Gastroesophageal sphincter (tissue), 4 donors: ENCODE results near the gene KCMF1. TPM values are rescaled to one million over a fixed set of nuclear protein-coding genes. Genes with fewer than 3 reads are reported as not detected.

Experiments
- ATAC-seq: fragments of 150-250 bp; one replicate; pipeline ENCODE4 v1.9.1; 2016; ENCODE audit warnings: mild to moderate bottlenecking, moderate library complexity
- H3K27ac ChIP-seq, 4 donors: fragments of 200-600 bp; sonication (generic) in 3 of 4; 1 replicate in 3 of 4; 2 replicates in 1 of 4; pipeline ENCODE4 v1.5.1; 2016 to 2019
- H3K27me3 ChIP-seq: fragments of 200-600 bp; sonication (generic); one replicate; pipeline ENCODE4 v1.5.1; 2019
- H3K36me3 ChIP-seq, 2 donors: fragments of 200-600 bp; sonication (generic); one replicate each; pipeline ENCODE4 v1.5.1; 2019; ENCODE audit warnings: control low read depth in 1 of 2
- H3K4me1 ChIP-seq, 3 donors: fragments of 200-600 bp; sonication (generic); 1 replicate in 2 of 3; 2 replicates in 1 of 3; pipeline ENCODE4 v1.5.1; 2016 to 2019; ENCODE audit warnings: control low read depth in 2 of 3
- H3K4me3 ChIP-seq, 2 donors: fragments of 200-600 bp; sonication (generic); one replicate each; pipeline ENCODE4 v1.5.1; 2019; ENCODE audit warnings: mild to moderate bottlenecking in 1 of 2, moderate library complexity in 1 of 2
- H3K9me3 ChIP-seq, 3 donors: fragments of 200-600 bp; sonication (generic); one replicate each; pipeline ENCODE4 v1.5.1; 2017 to 2019; ENCODE audit warnings: control low read depth in 2 of 3
- EP300 ChIP-seq: sonication (generic); formaldehyde crosslinking; IDR thresholded peaks from one replicate; pipeline ENCODE4 v1.6.1; 2017; ENCODE audit warnings: antibody characterized with exemption, mild to moderate bottlenecking
- POLR2A ChIP-seq, 2 donors: fragments of 450-650 bp; IDR thresholded peaks; one replicate each; pipeline ENCODE4 v1.6.1; 2017; ENCODE audit warnings: antibody characterized with exemption in 2 of 2, mild to moderate bottlenecking in 2 of 2, moderate library complexity in 1 of 2
- POLR2AphosphoS5 ChIP-seq: sonication (generic); formaldehyde crosslinking; IDR thresholded peaks from one replicate; pipeline ENCODE4 v1.6.1; 2017; ENCODE audit warnings: antibody characterized with exemption
- WGBS, 2 donors: methylation state at CpG; one replicate each; pipeline ENCODE4 v1.1.5; 2018; ENCODE audit warnings: low coverage in 1 of 2; 5-methylcytosine and 5-hydroxymethylcytosine counted together
- total RNA-seq, 4 donors: library from RNA; depleted of rRNA; stranded (reverse); fragments of >200 nt; gene quantifications; one replicate each; pipeline ENCODE4 v1.1.0, GENCODE V29; 2016
- TF ChIP-seq, protein P1 (sequence below), 4 experiments: fragments of 200-600 bp in 2 of 4; fragments of 450-650 bp in 2 of 4; sonication (generic) in 1 of 4; IDR thresholded peaks; one replicate each; pipeline ENCODE4 v1.5.1; 2017 to 2019; ENCODE audit warnings: antibody characterized with exemption in 4 of 4, mild to moderate bottlenecking in 2 of 4, moderate library complexity in 2 of 4

The KCMF1 gene
- total RNA-seq, 4 donors from 2014 or later, result 39.4 to 79.1 (median 68.1) TPM

DNA sequence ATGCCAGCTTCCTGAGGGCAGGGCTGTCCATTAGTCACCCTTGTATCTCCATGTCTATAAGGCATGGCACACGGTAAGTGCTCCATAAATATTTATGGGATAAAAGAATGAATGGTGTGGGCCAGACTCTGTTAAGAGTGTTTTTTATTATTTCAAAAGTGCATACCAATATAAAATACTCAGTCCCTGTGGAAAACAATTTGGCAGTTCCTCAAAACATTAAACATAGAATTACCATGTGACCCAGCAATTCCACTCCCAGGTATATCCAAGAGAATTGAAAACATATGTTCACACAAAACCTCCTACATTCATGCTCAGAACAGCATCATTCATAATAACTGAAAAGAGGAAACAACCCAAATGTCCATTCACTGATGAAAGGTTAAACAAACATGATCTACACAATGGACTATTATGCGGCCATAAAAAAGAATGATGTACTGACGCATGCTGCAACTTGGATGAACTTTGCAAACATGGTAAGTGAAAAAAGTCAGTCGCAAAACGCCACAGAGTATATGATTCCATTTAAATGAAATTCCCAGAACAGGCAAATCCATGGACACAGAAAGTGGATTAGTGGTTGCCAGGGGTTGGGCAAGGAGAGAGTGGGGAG lies 93.1 kb downstream of the KCMF1 start:
- no peak for ATAC-seq
- Histone ChIP-seq H3K36me3 (no peaks in the 10 kb centered on the region), H3K9me3 (no peaks in the 10 kb centered on the region), H3K27me3 (peaks cover 6% of the 10 kb centered on the region), H3K4me1 (peaks cover 0 to 10% (median 0%) of the 10 kb centered on the region in 3 donors), H3K27ac (no peak overlapping the region), H3K4me3 (no peak overlapping the region)
- TF ChIP-seq POLR2AphosphoS5, result no peak
- WGBS, 2 donors, result 50 to 79% methylated on average over 1 to 5 of the region's 5 CpGs

GRCh38 chr2:85064927-85065577 lies 94.1 kb downstream of the KCMF1 start:
- 39 to 54% methylated on average over 5 to 6 of the region's 14 CpGs for WGBS, 2 donors
- Histone ChIP-seq H3K27ac (no peak overlapping the region), H3K36me3 (no peaks in the 10 kb centered on the region), H3K4me1 (peaks cover 0 to 10% (median 0%) of the 10 kb centered on the region in 3 donors), H3K9me3 (no peaks in the 10 kb centered on the region), H3K27me3 (peaks cover 6% of the 10 kb centered on the region), H3K4me3 (no peak overlapping the region)
- TF ChIP-seq, protein P1, sequence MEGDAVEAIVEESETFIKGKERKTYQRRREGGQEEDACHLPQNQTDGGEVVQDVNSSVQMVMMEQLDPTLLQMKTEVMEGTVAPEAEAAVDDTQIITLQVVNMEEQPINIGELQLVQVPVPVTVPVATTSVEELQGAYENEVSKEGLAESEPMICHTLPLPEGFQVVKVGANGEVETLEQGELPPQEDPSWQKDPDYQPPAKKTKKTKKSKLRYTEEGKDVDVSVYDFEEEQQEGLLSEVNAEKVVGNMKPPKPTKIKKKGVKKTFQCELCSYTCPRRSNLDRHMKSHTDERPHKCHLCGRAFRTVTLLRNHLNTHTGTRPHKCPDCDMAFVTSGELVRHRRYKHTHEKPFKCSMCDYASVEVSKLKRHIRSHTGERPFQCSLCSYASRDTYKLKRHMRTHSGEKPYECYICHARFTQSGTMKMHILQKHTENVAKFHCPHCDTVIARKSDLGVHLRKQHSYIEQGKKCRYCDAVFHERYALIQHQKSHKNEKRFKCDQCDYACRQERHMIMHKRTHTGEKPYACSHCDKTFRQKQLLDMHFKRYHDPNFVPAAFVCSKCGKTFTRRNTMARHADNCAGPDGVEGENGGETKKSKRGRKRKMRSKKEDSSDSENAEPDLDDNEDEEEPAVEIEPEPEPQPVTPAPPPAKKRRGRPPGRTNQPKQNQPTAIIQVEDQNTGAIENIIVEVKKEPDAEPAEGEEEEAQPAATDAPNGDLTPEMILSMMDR (IDR thresholded peaks at IDR 0.05), result no peak
- TF ChIP-seq EP300 (no peak), POLR2AphosphoS5 (no peak), POLR2A (IDR thresholded peaks at IDR 0.05) (no peak)
- no peak for ATAC-seq

GRCh38 chr2:85066006-85066740 lies 95.2 kb downstream of the KCMF1 start:
- no peak for ATAC-seq

DNA sequence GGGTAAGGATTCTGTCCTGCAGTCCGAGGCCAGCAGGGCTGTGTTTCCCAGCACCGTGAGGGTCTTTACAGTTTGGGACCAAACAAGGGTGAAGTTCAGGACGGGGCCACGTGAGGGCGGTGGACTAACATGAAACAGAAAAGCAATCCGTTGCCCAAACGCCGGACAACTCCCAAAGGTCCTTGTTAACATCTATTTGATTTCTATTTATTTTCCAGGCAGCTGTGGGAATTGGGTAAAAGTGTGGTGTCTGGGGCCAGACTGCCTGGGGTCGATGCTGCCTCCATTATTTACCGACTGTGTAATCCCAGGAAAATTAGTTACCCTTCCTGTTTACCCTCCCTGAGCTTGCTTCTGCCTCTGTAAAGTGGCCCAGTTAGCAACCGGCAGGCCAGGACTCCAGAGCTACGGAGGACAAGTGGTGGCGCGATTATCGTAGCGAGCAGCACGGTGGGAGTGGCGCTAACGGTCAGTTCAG lies 96.0 kb downstream of the KCMF1 start:
- Histone ChIP-seq H3K9me3 (no peaks in the 10 kb centered on the region), H3K4me1 (peaks cover 0 to 10% (median 0%) of the 10 kb centered on the region in 3 donors), H3K36me3 (no peaks in the 10 kb centered on the region), H3K27me3 (peaks cover 6% of the 10 kb centered on the region), H3K4me3 (peak overlapping the region; percentile 12 to 38), H3K27ac (no peak overlapping the region)
- TF ChIP-seq POLR2AphosphoS5, result no peak
- TF ChIP-seq, protein P1 (IDR thresholded peaks at IDR 0.05), result peak; percentile 79 to 88 (median 80)
- TF ChIP-seq EP300, result no peak
- 0 to 1% methylated on average over 17 to 19 of the region's 19 CpGs for WGBS, 2 donors
- peak; percentile 81 for ATAC-seq

More at GRCh38 chr2:85066006-85066740, 95.2 kb downstream of the KCMF1 start:
- TF ChIP-seq, protein P1 (IDR thresholded peaks at IDR 0.05), result no peak
- no peak for TF ChIP-seq EP300
- TF ChIP-seq POLR2AphosphoS5, result no peak
- no peak for TF ChIP-seq POLR2A (IDR thresholded peaks at IDR 0.05)
- H3K27me3 ChIP-seq, result peaks cover 6% of the 10 kb centered on the region
- no peaks in the 10 kb centered on the region for H3K9me3 ChIP-seq
- H3K27ac ChIP-seq, result no peak overlapping the region
- no peaks in the 10 kb centered on the region for H3K36me3 ChIP-seq
- no peak overlapping the region for H3K4me3 ChIP-seq
- H3K4me1 ChIP-seq, result peaks cover 0 to 10% (median 0%) of the 10 kb centered on the region in 3 donors
- WGBS, 2 donors, result 67% methylated on average over 2 of the region's 11 CpGs; no CpG with 5 or more reads in 1 of the 2 donors

GRCh38 chr2:85071096-85071495 lies 100.1 kb downstream of the KCMF1 start:
- Histone ChIP-seq H3K36me3 (no peaks in the 10 kb centered on the region), H3K4me3 (no peak overlapping the region), H3K9me3 (no peaks in the 10 kb centered on the region), H3K27me3 (peaks cover 2% of the 10 kb centered on the region), H3K27ac (no peak overlapping the region), H3K4me1 (peaks cover 0 to 10% (median 0%) of the 10 kb centered on the region in 3 donors)
- ATAC-seq, result no peak
- TF ChIP-seq POLR2A (IDR thresholded peaks at IDR 0.05) (no peak), EP300 (no peak), POLR2AphosphoS5 (no peak)
- TF ChIP-seq, protein P1 (IDR thresholded peaks at IDR 0.05), result no peak
- WGBS, 2 donors, result 79 to 87% methylated on average over 2 to 3 of the region's 3 CpGs
